Body of pancreas (tissue), 4 donors: Measurements from ENCODE around the gene NDRG3. TPM values are rescaled to one million over a fixed set of nuclear protein-coding genes. Genes with fewer than 3 reads are reported as not detected.

Experiments used
- ATAC-seq: fragments of 150-250 bp; one replicate; pipeline ENCODE4 v1.9.1; 2016
- DNase-seq, 4 donors: peaks; one replicate each; pipeline ENCODE4 v3.0.0-alpha.2; 2019
- H3K27ac ChIP-seq, 4 donors: fragments of 200-600 bp; sonication (generic); 1 replicate in 3 of 4; 2 replicates in 1 of 4; pipeline versions ENCODE4 v1.5.1 to v1.6.1; 2016 to 2019; ENCODE audit warnings: mild to moderate bottlenecking in 1 of 4, mixed read lengths in 1 of 4, moderate library complexity in 1 of 4
- H3K27me3 ChIP-seq, 2 donors: fragments of 200-600 bp; sonication (generic); one replicate each; pipeline ENCODE4 v1.6.0; 2016; ENCODE audit warnings: mild to moderate bottlenecking in 1 of 2
- H3K36me3 ChIP-seq, 2 donors: fragments of 200-600 bp; sonication (generic); replicated peaks in 1 of 2; 2 replicates each; pipeline ENCODE4 v1.5.1; 2016; ENCODE audit warnings: low read depth in 2 of 2; ENCODE audit not compliant: insufficient read depth in 1 of 2
- H3K4me1 ChIP-seq: fragments of 200-600 bp; sonication (generic); one replicate; pipeline ENCODE4 v1.6.0; 2016
- H3K4me3 ChIP-seq, 2 donors: fragments of 200-600 bp; sonication (generic); 1 replicate in 1 of 2; 2 replicates in 1 of 2; pipeline ENCODE4 v1.5.1; 2016 to 2019
- H3K9me3 ChIP-seq, 3 donors: fragments of 200-600 bp; sonication (generic); 1 replicate in 2 of 3; 2 replicates in 1 of 3; pipeline ENCODE4 v1.5.1; 2016
- CTCF ChIP-seq, 7 experiments: fragments of 450-650 bp in 4 of 7; fragments of 200-600 bp in 3 of 7; sonication (generic) in 3 of 7; IDR thresholded peaks; one replicate each; pipeline ENCODE4 v1.5.1; 2016 to 2019; ENCODE audit warnings: antibody characterized with exemption in 7 of 7
- POLR2A ChIP-seq, 3 donors: fragments of 450-650 bp; IDR thresholded peaks; one replicate each; pipeline ENCODE4 v1.6.1; 2016; ENCODE audit warnings: antibody characterized with exemption in 3 of 3, mild to moderate bottlenecking in 2 of 3
- WGBS, 2 donors: methylation state at CpG; one replicate each; pipeline ENCODE4 v1.1.5; 2017; 5-methylcytosine and 5-hydroxymethylcytosine counted together
- intact Hi-C: fragments of 100-400 bp; cut with DNase I; formaldehyde crosslinking; loops from one replicate; pipeline ENCODE4 v1.15.1; 2023
- total RNA-seq, 2 donors: library from RNA; depleted of rRNA; stranded (reverse); fragments of >200 nt; gene quantifications; one replicate each; pipeline ENCODE4 v1.1.0, GENCODE V29; 2016

The NDRG3 gene
- total RNA-seq, 2 donors from 2014 or later, result 9.2 to 11.9 TPM

GRCh38 chr20:36770680-36771079 is 24.8 kb upstream of the NDRG3 start:
- no peak overlapping the region for H3K4me3 ChIP-seq
- intact Hi-C loops, result no loop called here
- H3K36me3 ChIP-seq, result no peaks in the 10 kb centered on the region
- no peaks in the 10 kb centered on the region for H3K27me3 ChIP-seq
- DNase-seq (no peak), ATAC-seq (no peak)
- no peaks in the 10 kb centered on the region for H3K9me3 ChIP-seq
- TF ChIP-seq POLR2A (IDR thresholded peaks at IDR 0.05), result no peak
- TF ChIP-seq CTCF (IDR thresholded peaks at IDR 0.05), result no peak
- WGBS, 2 donors, result 76% methylated on average over 7 of the region's 7 CpGs
- peaks cover 15% of the 10 kb centered on the region for H3K4me1 ChIP-seq
- no peak overlapping the region for H3K27ac ChIP-seq

- H3K4me3 ChIP-seq, result no peak overlapping the region
- no peak for DNase-seq
- 49 to 56% methylated on average over 5 of the region's 5 CpGs for WGBS, 2 donors
- H3K27ac ChIP-seq, result peak overlapping the region in 3 of 4 donors; percentile 16 to 30 (median 28)
- no peaks in the 10 kb centered on the region for H3K27me3 ChIP-seq
- intact Hi-C loops, result no loop called here
- no peaks in the 10 kb centered on the region for H3K9me3 ChIP-seq
- H3K4me1 ChIP-seq, result peaks cover 11% of the 10 kb centered on the region
- TF ChIP-seq POLR2A (IDR thresholded peaks at IDR 0.05), result no peak
- TF ChIP-seq CTCF (IDR thresholded peaks at IDR 0.05), result no peak
- no peaks in the 10 kb centered on the region for H3K36me3 ChIP-seq
- ATAC-seq, result no peak
These were observed 23.0 kb upstream of the NDRG3 start for GRCh38 chr20:36768768-36769430.

- no peak overlapping the region for H3K27ac ChIP-seq
- intact Hi-C loops, result no loop called here
- TF ChIP-seq POLR2A (IDR thresholded peaks at IDR 0.05), result no peak
- TF ChIP-seq CTCF (IDR thresholded peaks at IDR 0.05), result no peak
- DNase-seq (no peak), ATAC-seq (no peak)
- no peaks in the 10 kb centered on the region for H3K9me3 ChIP-seq
- no peaks in the 10 kb centered on the region for H3K36me3 ChIP-seq
- no peaks in the 10 kb centered on the region for H3K4me1 ChIP-seq
- H3K4me3 ChIP-seq, result no peak overlapping the region
- no peaks in the 10 kb centered on the region for H3K27me3 ChIP-seq
- 95% methylated on average over 4 of the region's 4 CpGs for WGBS, 2 donors
These were observed 15.2 kb upstream of the NDRG3 start for GRCh38 chr20:36761125-36761524.

- no peaks in the 10 kb centered on the region for H3K9me3 ChIP-seq
- no peak overlapping the region for H3K4me3 ChIP-seq
- no peak for DNase-seq
- intact Hi-C loops, result no loop called here
- no peaks in the 10 kb centered on the region for H3K36me3 ChIP-seq
- no peaks in the 10 kb centered on the region for H3K4me1 ChIP-seq
- no peak for ATAC-seq
- no peak overlapping the region for H3K27ac ChIP-seq
- H3K27me3 ChIP-seq, result no peaks in the 10 kb centered on the region
- 90 to 96% methylated on average over 6 of the region's 6 CpGs for WGBS, 2 donors
- TF ChIP-seq CTCF (IDR thresholded peaks at IDR 0.05) (no peak), POLR2A (IDR thresholded peaks at IDR 0.05) (no peak)
These were observed 14.8 kb upstream of the NDRG3 start for GRCh38 chr20:36760647-36761046.

GRCh38 chr20:36758276-36758675 is 12.4 kb upstream of the NDRG3 start:
- ATAC-seq (no peak), DNase-seq (no peak)
- H3K27me3 ChIP-seq, result no peaks in the 10 kb centered on the region
- TF ChIP-seq POLR2A (IDR thresholded peaks at IDR 0.05), result no peak
- no peak for TF ChIP-seq CTCF (IDR thresholded peaks at IDR 0.05)
- H3K4me3 ChIP-seq, result no peak overlapping the region
- intact Hi-C loops, result no loop called here
- H3K36me3 ChIP-seq, result no peaks in the 10 kb centered on the region
- no peaks in the 10 kb centered on the region for H3K4me1 ChIP-seq
- H3K27ac ChIP-seq, result peak overlapping the region in 1 of 4 donors; percentile 31
- WGBS, 2 donors, result 73 to 97% methylated on average over 1 of the region's 1 CpG
- H3K9me3 ChIP-seq, result no peaks in the 10 kb centered on the region
